Transverse colon (tissue), 4 donors: ENCODE results near the gene MLLT10.

Experiments
- CTCF ChIP-seq, 5 experiments: fragments of 200-600 bp in 3 of 5; fragments of 450-650 bp in 2 of 5; sonication (generic) in 3 of 5; IDR thresholded peaks; 1 replicate in 2 of 5; 2 replicates in 3 of 5; pipeline ENCODE4 v1.5.1; 2016 to 2017; ENCODE audit warnings: antibody characterized with exemption in 5 of 5, inconsistent platforms in 3 of 5, mild to moderate bottlenecking in 2 of 5, moderate library complexity in 1 of 5
- EP300 ChIP-seq: sonication (generic); formaldehyde crosslinking; IDR thresholded peaks from one replicate; pipeline ENCODE4 v1.6.1; 2017; ENCODE audit warnings: antibody characterized with exemption, low read depth
- POLR2A ChIP-seq: fragments of 450-650 bp; IDR thresholded peaks from one replicate; pipeline ENCODE4 v1.6.1; 2016; ENCODE audit warnings: antibody characterized with exemption, mild to moderate bottlenecking, moderate library complexity
- POLR2AphosphoS5 ChIP-seq, 3 donors: sonication (generic); formaldehyde crosslinking; IDR thresholded peaks; one replicate each; pipeline ENCODE4 v1.6.1; 2016; ENCODE audit warnings: antibody characterized with exemption in 3 of 3

GRCh38 chr10:21527598-21528235 is 6.3 kb upstream of the MLLT10 start:
- TF ChIP-seq CTCF (IDR thresholded peaks at IDR 0.05) (no peak), POLR2A (no peak), POLR2AphosphoS5 (IDR thresholded peaks at IDR 0.05) (no peak), EP300 (no peak)
